GM19099 (cell line): ENCODE measurements around the gene GALNT3.

ENCODE experiments used
- POLR2A ChIP-seq: IDR thresholded peaks from 3 replicates; pipeline ENCODE4 v1.6.1; 2011; ENCODE audit warnings: low read depth; ENCODE audit not compliant: insufficient read length; ENCODE audit errors: extremely low read depth

GALNT3 gene

DNA sequence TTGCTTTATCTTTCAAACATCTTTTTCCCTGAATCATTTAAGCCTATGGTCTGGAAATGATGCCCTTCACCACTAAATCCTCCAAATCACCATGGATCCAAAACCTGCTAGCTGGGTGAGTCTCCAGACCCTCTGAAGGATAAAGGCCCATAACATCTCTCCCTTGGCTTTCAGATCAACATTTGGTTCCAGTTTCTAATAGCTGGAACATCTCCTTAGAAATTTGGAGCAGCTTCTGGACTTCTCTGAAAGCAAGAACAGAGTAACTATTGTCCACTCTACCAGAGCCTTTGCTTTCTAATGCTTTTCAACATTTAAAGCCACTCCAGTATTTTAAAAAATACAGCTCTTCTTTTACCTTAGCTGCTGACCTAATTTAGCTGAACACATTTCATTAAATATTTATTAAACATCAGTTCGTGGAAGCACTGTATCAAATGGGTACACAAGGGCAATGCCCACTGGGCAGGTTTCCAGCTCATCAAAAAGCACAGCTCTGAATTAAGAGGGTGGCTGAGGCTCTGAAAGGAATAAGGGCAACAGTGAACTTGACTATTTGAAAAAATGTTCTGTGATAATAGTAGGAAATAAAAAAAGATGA is 75.3 kb downstream of the GALNT3 start:
- TF ChIP-seq POLR2A = no peak

DNA sequence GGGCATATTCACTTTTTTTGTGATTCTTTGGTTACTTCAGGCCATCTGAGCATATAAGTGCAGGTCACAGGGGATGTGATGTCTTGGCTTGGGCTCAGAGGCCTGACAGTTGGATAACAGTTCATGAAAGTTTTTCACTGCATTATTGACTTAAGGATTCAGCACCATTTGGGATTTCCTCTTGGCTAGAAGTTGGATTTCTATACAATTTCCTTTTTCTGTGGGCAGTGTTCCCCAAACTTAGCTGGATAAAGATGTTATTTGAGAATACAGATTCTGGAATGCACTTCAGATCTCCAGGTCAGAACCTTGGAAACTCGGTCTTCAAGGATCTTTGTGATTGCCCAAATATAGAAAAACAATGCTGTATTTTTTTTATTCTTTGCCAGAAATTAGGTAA is 78.0 kb downstream of the GALNT3 start:
- TF ChIP-seq POLR2A = no peak

DNA sequence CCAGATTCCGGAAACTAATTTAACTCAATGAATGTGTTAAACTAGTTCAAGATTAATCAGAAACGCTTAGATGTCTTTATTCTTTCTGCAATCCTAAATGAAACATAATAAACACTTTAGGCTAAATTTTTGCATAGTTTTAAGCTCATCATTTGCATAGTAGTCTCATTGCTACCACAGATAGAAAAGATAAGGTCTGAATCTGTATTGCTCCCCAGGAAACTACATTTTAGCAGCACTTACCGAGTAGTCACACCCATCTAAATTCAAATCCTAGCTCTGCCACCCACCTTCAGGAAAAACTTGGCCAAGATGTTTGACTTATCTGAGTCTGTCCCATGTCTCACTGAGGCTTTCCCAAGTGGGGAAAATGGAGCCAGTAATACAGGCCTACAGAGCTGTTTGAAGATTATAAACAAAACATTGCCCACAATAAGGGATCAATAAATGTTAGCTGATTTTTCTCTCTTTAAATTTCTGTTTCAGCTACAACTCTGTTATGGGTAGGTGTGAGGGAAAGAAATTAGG is 87.0 kb downstream of the GALNT3 start:
- TF ChIP-seq POLR2A = no peak

DNA sequence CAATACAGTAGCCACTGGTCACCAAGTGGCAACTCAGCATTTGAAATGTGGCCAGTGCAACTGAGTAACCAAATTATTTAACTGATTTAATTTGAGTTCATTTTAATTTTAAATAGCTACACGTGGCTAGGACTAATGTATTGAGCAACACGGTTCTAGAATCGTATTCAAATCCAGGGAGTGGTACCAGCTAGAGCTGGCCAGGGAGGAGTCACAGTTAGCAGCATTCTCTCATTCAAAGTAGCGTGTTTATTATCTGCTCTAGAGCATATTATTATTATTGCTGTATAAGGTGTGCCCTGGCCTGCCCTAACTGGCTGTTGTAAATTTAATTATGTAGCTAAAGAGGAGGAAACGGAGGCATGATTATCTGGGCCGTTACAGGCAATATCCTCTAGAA is 92.9 kb downstream of the GALNT3 start:
- TF ChIP-seq POLR2A = no peak

DNA sequence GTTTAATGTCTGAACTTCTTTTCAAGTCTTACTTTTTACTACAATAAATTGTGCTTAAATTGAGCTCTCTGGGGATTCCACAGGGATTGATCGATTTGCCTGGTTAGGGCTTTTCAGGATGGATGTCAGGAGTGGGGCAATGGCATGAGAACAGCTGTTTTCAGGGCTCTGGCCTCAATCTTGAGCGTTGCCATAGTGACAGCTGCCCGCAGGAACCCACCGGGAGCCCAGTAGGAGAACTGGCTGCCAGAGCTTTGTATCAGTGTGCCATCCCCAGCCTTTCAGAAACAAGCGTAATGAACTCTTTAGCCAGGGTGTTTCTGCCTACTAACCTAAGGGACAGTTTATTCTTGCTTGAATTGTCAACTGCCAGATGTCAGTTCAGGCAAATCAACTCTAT is 93.5 kb downstream of the GALNT3 start:
- no peak for TF ChIP-seq POLR2A

DNA sequence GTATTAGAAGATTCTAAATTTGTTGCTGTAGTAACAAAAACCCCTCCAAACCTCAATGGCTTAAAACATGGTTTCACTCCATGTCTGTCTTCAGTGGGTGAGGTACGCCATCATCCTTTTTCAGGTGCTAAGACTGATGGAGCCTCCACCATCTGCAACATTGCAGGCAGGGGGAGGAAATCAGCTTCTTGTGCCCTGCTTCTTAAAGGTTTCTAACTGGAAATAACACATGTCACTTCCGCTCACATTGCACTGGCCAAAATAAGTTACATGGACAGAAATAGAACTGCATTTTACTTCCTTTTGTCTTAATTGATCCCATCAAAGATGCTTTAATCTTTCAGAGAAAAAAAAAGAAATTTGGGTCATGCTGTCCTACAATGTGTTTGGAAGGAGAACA is 94.1 kb downstream of the GALNT3 start:
- TF ChIP-seq POLR2A = no peak

DNA sequence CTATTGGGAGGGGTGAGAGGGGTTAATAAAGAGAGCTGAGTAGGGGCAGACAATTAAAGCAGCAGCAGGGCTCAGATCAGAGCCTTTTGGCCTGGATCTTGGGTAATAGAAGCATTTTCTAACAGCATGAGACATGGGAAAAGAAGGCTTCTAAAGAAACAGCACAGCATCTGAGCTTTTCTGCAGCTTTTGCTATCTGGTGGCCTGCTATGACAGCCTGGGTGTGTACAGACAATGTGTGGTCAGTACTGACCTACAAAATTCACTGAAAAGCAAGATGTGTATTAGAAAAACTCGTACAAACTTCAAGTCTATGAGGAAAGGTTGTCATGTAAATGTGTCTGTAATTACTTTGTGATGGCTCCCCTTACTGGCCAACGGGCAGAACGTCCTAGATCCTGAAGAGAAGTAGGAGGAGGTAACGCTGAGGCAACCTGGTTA is 95.6 kb downstream of the GALNT3 start:
- TF ChIP-seq POLR2A = no peak

DNA sequence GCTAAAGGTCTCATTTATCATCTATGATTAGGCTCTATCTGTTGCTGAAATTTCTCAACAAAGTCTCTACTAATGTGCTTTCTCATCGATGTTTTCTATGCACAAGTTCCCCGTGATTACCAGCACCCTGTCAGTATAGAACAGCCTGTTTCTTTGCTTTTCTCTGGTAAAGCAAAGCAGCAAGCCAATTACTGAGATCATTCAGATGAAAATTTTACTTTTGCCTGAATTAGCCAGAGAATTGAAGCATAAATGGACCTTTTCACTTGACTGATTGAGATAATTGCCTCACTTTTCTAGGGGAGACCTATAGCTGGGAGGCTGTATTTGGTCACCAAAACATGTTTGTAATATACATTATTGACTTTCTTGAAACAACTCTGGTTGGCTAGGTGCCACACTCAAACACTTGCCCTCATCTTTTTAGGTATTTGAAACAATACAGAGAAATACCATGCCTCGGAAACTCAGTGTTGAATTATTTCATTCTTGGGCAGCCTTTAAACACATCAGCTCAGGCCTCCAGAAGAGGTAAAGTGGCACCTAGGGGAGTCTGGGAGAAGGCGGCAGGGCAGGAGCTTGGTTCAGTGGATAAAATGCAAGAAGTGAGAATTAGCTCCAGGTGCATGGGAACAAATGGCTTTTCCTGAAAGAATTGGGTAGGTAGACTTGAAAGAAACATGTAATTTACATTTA is 96.2 kb downstream of the GALNT3 start:
- TF ChIP-seq POLR2A = no peak
